SHP77 (cell line): Measurements from ENCODE around the gene SELPLG.
A peak's percentile ranks its signal among the peaks of the same experiment; 100 is the strongest.
"Not testable (repeated sequence)": the region's sequence is repeated elsewhere in the genome, so short reads cannot be mapped to it uniquely, and the experiment has no call there.

ENCODE experiments used
- DNase-seq, 2 experiments: peaks; one replicate each; lab custom pipeline; 2025; lab: John Stamatoyannopoulos, UW

The SELPLG gene

DNA sequence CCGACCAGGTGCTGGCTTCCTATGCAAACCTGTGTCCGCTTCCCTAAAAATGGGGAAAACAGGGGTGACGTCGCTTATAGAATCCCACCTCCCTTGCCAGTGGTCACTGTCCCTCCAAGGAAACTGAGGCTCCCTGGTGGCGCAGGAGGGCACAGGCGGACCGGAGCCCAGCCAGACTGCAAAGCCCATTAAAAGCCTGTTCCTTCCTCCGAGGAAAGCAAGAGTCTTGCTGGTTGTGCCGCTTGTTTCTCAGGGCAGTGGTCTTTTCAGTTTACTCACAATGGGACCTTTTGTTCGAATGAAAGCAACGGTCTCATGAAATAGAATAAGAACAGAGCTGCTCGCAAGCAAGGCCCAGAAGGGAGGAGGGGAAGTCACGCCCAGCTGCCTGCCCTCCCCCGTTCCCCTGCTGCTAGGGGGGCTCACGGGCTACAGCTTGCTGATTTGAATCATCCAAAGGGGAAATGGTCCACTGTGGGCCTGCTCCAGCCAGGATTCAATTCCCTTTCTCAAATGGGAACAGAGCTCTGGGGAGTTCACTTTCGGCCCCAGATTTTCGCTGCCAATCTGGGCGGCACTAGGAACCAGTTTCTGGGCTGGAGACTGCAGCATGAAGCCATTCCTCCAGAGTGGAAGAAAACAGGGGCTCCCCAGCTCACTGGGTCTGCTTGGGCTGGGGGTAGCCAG, 4.6 kb upstream of the SELPLG start:
- DNase-seq: no peak

DNA sequence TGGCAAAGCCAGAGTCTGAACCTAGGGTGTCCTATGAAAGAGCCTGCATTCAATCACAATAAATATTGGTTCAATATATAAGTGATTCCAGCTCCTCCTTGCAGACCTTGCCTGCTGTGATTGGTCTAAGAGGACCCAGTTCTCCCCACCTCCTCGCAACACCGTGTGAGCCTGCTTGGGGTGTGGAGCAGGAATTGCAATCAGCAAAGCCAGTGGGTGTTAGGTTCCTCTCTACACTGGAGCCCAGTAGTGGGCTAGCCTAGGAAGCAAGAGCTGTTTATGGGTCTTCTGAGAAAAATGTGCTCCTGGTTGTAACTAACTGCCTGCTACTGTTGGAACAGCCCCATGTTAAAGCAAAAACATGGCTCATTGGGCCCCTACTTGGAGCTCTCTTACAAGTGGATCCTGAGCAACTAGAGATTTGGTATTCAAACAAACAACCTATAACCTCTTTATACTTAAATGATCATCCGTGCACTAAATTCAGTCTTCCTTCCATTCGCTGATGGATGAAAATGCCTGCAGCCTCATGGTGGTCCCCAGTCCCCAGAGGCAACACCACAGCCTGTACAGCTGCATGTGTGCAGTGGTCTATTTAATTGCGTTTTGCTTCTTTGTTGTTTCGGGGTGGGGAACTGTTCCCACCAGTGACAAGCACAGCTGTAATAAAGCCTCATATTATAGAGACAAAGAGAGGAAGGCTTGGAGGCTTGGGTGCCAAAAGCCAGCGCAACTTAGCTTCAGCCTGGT, 3.7 kb upstream of the SELPLG start:
- DNase-seq: no peak

DNA sequence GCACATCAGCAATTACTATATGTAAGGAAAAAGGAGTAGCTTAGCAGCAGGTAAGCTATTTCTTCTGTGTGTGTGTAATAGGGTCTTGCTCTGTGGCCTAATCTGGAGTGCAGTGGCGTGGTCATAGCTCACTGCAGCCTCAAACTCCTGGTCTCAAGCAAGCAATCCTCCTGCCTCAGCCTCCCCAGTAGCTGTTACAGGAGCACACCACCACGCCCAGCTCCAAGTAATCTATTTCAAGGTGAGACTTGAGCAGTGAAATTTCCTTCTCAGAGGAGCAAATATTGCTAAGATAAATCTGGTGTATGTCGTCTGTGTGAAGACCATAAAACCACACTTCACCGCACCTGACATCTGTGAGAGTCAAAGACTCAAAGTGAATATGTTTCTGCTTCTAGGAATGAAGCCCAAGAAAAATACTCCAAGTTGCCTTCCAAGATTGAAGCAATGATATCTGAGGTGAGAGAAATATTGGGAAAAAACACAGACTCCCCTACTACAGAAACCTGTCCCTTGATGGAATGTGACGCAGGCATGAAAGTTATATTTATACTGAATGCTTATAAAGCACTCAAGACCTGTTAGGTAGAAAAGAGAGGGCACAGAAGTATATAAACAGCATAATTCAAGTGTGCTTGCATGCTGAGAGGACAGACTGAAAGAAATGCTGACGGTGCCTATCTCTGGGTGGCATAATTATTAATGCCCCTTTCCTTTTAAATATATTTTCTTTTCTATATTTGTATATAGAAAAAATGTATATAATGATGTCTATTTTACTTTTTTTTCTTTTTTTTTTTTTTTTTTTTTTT, 2.5 kb upstream of the SELPLG start:
- DNase-seq: no peak

DNA sequence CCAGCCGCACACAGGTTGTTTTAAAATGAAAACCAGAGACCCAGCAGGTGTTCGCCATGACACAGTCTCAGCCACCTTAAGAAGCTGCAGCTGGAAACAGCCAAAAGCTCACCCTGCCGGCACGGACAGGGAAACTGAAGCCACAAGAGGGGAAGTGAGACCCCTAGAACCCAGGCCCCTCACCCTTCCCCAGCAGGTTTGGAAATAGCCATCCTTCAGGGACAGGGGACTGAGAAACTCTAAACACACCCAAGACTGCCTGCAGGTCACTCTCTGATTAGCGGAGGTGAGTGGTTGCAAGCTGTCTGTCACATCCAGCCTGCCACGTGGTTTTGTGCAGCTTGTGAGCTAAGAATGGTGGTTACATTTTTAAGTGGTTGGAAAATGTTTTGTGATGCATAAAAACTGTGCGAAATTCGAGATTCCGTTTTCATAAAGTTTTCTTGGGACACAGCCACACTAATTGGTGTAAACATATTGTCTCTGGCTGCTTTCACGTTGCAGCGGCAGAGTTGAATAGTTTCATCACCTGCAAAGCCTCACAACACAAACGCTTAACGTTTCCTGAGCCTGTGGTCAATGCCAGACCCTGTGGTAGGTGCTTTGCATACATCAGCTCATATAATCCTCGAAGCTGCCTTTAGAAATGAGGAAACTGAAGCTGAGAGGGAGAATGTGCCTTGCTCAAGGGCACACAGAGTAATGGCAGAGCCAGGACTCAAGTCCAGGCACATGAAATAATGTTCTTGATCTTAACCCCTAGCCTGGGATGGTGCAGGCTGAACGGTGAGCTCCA, 1.7 kb upstream of the SELPLG start:
- DNase-seq: peak; percentile 11 to 35

DNA sequence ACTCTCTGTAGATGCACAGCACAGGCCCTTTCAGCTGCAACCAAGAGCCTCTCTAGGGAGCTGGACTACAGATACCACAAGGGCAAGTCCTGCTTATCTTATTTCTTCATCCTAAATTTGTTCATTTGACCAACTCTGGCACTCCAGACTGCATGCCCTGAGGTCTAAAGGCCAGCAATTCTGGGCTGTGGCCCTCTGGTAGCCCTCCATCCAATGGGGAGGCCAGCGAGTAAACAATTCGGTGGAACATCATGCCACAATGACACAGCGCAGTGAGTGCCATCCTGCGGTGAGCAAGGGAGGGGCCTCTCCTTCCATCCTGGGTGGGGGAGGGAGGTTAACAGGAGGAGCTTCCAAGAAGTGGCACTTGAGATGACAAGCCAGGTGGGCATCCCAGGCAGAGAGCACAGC, 652 bp upstream of the SELPLG start:
- peak; percentile 85 to 90 for DNase-seq

DNA sequence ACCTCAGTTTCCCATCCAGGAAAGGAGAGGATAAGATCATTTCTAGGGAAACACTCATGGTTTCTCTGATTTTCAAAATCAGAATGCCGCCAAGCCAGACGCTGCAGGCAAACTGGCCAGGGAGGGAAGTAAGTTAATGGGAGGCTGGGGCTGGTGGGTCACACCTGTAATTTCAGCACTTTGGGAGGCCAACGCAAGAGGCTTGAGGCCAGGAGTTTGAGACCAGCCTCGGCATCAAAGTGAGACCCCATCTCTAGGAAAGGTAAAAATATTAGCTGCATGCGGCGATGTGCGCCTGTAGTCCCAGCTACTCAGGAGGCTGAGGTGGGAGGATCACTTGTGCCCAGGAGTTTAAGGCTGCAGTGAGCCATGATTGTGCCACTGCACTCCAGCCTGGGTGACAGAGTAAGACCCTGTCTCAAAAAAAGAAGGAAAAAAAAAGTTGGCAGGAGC, 587 bp downstream of the SELPLG start:
- no peak for DNase-seq

DNA sequence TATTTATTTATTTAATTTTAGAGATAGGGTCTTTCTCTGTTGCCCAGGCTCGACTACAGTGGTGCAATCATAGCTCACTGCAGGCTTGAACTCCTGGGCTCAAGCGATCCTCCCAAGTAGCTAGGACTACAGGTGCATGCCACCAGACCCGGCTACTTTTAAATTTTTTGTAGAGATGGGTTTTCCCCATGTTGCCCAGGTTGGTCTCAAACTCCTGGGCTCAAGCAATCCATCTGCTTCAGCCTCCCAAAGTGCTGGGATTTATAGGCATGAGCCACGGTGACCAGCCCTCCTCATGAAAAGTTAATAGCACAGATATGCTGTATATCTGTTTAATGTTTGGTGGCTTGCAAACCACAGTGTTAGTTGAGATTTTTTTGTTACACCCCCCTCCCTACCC, 2.4 kb downstream of the SELPLG start:
- not testable (repeated sequence) for DNase-seq

DNA sequence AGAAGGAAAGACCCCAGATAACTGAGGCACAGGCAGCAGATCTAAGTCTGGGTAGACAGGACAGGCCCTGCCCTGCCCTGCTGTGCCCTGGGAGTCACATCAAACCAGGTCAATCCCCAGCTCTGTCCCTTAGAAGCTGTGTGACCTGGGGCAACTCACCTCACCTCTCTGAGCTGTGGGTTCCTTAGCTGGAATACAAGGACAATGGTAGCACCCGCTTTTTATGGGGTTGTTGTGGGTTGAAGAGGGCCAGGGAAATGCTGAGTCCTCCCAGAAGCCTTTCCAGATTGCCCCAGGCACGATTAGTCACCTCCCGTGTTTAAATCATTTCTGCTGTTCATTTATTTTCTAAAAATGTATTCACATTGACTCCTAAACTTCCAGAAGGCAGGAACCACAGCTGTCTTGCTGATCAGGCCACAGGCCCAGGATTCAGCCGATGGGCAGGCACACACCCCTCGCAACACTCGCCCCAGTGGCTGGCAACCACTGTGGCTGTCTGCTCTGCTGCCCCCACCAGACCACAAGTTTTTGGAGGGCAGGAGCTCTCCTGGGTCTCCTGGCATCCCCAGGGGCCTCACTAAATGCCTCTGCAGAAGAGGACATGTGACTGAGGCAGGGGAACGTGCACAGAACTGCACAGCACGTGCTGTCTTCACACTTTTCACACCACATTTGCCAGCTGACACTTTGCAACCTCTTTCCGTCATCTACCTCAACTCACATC, 3.0 kb downstream of the SELPLG start:
- DNase-seq: no peak

DNA sequence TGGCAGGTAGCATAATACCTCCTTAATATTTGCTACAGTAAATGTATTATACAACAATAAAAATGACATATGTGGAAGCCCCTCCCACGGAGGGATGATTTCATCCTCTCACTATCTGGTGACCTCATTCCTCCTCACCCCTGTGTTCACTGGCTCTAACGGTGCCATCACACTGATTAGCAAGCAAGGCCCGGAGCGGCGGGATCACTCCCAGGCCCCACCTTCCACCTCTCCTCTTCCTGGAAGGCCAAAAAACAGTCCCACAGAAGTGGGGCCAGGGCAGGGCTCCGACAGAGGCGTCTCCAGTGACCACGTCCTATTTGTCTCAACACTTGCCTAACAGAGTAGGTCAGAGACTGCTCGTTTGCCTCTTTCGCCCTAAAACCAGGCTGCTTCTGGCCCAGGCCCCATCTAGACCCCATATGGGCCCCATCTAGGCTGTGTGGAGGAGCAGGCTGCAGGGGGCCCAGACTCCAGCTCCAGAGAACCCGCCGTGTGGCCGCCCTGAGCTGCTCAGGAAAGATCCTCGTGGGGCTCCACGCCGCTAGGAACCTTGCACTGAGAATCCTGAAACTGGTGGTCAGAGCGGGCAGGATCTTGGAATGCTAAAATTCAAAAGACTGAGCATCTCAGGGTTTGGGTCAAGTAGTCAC, 3.7 kb downstream of the SELPLG start:
- peak; percentile 23 to 50 for DNase-seq

DNA sequence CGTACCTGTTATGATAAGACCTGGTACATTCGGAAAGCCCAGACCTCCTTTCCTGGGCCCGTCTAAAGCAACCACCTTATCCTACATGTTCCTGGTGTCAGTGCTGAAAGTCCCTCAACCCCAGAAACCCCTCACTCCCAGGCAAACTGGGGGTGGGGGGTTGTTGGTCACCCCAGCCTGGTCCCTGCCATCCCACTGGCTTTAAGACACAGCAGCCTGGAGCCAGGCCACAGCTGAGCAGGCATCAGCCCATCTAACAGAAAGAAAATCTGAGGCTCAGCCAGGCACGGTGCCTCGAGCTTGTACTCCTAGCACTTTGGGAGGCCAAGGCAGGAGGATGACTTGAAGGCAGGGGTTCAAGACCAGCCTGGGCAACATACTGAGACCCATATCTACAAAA, 4.5 kb downstream of the SELPLG start:
- DNase-seq: no peak

DNA sequence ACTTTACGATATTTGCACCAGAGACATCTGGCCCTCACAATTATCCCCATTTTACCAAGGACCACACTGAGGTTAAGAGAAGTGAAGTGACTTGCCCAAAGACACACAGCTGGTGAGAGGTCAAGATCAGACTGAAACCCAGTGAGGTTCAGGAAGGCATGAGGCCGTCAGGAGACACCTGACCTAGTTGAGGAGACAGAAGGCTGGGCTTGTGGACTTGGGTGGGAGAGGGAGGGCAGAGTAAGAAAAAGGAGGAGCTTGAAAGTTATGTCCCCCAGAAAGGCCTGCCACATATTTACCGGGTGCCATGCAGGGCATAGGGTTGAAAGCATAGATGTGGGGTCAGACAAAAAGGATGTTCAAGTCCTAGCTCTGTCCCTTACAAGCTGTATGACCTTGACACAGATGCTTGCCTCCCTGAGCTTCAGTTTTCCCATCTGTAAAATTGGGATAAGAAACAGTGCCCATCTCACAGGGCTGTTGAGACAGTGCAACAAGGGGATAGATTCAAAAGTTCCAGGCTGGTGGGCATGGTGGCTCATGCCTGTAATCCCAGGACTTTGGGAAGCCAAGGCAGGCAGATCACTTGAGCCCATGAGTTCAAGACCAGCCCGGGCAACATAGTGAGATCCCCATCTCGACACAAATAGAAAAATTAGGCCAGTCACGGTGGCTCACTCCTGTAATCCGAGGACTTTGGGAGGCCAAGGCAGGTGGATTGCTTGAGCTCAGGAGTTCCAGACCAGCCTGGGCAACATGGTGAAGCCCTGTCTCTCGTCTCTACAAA, 6.4 kb downstream of the SELPLG start:
- DNase-seq: no peak

DNA sequence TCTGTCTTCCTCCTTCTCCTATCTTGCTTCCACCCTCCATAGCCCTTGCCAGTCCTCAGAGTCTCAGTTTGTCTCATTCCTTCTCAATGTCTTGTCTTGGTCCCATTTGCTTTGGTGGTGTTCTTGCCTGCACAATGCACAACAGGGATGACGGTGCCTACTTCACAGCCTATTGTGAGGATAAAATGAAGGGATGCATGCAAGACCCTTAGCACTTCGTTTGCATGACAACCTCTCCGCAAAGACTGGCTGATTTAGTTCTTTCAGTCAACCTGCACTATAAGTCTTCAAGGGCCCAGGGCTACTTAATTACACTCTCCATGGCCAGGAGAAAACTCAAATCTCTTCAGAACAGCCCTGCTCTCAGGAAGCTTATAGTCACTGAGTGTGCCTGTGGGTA, 8.5 kb downstream of the SELPLG start:
- no peak for DNase-seq

DNA sequence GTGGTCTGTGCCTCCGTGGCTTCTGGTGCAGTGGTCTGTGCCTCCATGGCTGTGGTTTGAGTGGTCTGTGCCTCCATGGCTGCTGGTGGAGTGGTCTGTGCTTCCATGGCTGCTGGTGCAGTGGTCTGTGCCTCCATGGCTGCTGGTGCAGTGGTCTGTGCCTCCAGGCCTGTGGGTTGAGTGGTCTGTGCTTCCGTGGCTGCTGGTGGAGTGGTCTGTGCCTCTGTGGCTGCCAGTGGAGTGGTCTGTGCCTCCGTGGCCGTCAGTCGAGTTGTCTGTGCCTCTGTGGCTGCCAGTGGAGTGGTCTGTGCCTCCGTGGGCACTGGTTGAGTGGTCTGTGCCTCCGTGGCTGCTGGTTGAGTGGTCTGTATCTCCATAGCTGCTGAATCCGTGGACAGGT, 10.1 kb downstream of the SELPLG start:
- no peak for DNase-seq

DNA sequence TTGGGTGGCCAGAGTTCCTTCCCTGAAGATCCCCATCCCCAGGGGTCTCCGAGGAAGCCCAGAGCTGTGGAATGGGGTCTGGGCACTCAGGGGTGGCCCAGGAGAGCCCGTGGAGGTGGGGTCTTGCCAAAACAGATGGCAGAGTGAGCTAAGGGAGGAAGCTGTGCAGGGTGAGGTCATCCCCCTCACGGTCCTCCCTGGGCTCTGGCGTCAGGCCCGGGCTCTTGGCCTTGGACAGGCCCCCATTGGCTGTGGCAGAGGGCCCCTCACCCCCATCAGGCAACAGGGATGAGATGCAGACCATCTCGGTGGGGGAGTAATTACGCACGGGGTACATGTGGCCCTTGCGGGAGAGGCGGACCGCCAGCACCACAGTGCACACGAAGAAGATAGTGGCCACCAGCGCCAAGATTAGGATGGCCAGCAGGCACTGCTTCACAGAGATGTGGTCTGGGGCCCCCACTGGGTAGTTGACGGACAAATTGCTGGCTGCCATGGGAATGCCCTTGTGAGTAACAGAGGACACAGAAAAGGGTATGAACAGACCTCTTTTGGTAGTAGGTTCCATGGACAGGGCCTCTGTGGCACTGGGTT, 10.7 kb downstream of the SELPLG start:
- DNase-seq: no peak

DNA sequence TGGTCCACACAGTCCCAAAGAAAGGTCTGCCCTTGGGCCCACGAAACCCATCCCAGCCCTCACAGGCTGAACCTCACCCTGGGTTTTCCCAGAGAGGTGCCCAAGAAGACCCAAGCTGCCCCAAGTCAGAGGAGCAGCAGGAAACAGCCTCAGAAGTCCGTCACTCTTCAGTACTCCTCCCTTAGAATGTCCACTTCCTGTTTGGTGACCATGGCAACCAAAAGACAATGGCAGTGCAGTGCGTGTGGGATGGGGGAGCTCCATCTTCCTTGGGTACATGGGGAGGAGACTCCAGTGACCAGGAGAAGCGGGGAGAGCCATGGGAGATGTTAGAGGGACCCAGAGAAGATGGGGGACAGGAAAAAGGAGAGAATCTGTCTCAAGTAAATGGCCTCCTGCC, 11.3 kb downstream of the SELPLG start:
- peak; percentile 16 to 28 for DNase-seq

DNA sequence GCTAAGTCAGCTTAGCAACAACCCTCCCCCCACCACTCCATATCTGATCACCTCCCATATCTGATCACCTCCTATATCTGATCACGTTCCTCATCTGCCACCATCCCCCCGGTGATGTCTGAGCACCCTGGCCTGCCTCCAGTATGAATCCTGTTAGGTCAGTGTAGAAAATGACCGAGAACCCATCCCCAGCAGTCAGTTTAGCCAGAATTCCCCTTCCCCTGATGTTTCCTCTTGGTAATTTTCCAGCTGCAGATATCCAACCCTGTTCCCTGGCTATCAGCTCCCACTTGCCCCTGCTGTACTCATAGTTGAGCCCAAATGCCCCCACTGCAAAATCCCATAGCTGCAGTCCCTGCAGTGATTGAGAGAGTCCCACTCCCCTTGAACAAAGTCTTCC, 12.5 kb downstream of the SELPLG start:
- DNase-seq: no peak

DNA sequence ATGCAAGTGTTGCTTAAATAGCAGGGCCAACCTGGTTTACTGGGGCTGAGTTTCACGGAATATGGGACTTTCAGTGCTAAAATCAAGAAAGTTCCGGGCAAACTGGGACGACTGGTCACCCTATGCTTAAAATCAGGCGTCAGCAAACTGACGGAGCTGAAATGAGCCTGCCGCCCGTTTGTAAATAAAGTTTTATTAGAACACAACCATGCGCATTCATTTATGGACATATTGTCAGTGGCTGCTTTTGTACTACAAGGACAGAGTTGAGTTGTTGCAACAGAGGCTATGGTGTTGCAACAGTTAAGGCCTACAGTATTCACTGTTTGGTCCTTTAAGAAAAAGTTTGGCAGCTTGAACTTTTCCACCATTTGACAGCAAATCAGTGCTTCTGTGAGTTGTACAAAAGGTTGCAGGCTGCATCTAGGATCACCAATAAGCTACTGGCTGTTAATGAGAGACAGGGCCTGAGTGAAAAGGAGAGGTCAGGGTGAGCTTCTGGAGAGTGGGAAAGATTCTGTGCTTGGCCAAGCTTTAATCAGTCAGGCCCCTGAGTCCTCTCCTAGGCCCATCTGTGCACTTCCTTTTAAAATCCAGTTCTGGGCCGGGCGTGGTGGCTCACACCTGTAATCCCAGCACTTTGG, 13.3 kb downstream of the SELPLG start:
- no peak for DNase-seq

DNA sequence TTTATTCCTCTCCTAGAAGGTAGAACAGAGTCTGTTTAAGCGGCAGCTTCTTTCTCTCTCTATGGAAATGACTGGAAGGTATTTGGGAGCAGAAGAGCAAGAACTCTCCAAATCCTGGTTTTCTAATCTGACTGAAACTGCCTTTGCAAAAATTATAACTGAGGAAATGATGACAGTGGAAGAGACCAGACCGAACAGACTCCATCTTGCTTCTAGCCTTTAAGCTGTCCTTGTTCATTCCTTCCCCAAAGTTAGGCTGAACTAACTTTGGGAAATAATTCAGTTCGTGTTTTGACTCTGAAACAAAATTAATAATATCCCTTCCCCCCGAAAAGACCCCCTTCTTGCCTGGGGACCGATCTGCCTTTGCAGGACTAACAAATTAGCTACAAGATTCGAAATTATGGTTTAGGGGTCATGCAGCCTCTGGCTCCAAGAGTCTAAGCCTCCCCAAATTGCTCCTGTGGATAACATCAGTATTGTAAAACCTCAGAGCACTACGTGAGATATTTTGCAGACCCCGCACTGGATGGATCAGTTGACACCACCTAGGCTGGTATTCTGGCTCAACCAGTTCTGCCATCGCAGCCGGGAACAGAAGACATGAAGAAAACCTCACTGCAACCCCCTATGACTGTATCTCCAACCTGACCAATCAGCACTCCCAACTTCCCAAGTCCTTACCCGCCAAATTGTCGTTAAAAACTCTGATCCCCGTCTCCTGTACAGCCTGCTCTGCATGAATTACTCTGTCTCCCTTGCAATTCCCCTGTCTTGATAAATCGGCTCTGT, 14.1 kb downstream of the SELPLG start:
- no peak for DNase-seq
